22Rv1 (cell line): ENCODE results near the gene KIRREL3.
"Not testable (repeated sequence)": the region's sequence is repeated elsewhere in the genome, so short reads cannot be mapped to it uniquely, and the experiment has no call there.

Experiments
- H3K27ac ChIP-seq: fragments of 450-650 bp; 2 replicates; pipeline ENCODE4 v1.5.1; 2017
- CTCF ChIP-seq: fragments of 450-650 bp; IDR thresholded peaks from 2 replicates; pipeline ENCODE4 v1.5.1; 2017; ENCODE audit warnings: mild to moderate bottlenecking
- ZFX ChIP-seq: fragments of 450-650 bp; IDR thresholded peaks from 2 replicates; pipeline ENCODE4 v1.6.1; 2017; ENCODE audit warnings: antibody characterized with exemption, borderline replicate concordance

Gene KIRREL3

GRCh38 chr11:126398721-126399120 lies 601.8 kb downstream of the KIRREL3 start:
- no peak for TF ChIP-seq ZFX
- H3K27ac ChIP-seq: no peak overlapping the region

GRCh38 chr11:126398296-126398695 lies 602.3 kb downstream of the KIRREL3 start:
- no peak overlapping the region for H3K27ac ChIP-seq
- TF ChIP-seq CTCF (no peak), ZFX (no peak)

- TF ChIP-seq ZFX: no peak
- TF ChIP-seq CTCF: no peak
- H3K27ac ChIP-seq: no peak overlapping the region
Measured at GRCh38 chr11:126396965-126397364, 603.6 kb downstream of the KIRREL3 start.

GRCh38 chr11:126396266-126396665 lies 604.3 kb downstream of the KIRREL3 start:
- not testable (repeated sequence) for H3K27ac ChIP-seq

GRCh38 chr11:126395784-126396183 lies 604.8 kb downstream of the KIRREL3 start:
- H3K27ac ChIP-seq: not testable (repeated sequence)

GRCh38 chr11:126394634-126395072 lies 605.9 kb downstream of the KIRREL3 start:
- not testable (repeated sequence) for H3K27ac ChIP-seq

GRCh38 chr11:126394036-126394435 lies 606.5 kb downstream of the KIRREL3 start:
- TF ChIP-seq ZFX (no peak), CTCF (no peak)
- H3K27ac ChIP-seq: no peak overlapping the region

GRCh38 chr11:126393143-126393542 lies 607.4 kb downstream of the KIRREL3 start:
- TF ChIP-seq CTCF: no peak
- no peak overlapping the region for H3K27ac ChIP-seq

GRCh38 chr11:126392633-126393013 lies 607.9 kb downstream of the KIRREL3 start:
- TF ChIP-seq ZFX (no peak), CTCF (no peak)
- H3K27ac ChIP-seq: no peak overlapping the region

- no peak overlapping the region for H3K27ac ChIP-seq
- no peak for TF ChIP-seq ZFX
Measured at GRCh38 chr11:126391970-126392632, 608.5 kb downstream of the KIRREL3 start.
